GM18907 (cell line): Measurements from ENCODE around the gene TCEAL4.

ENCODE experiments used
- ATAC-seq: cut with Tn5 transposase; IDR thresholded peaks from one replicate; pipeline ENCODE4 v1.9.1; 2021; ENCODE audit warnings: mild to moderate bottlenecking, moderate library complexity; ENCODE audit not compliant: unreplicated experiment

TCEAL4 gene

GRCh38 chrX:103585411-103586313 is at the start of gene TCEAL4:
Gene TCEAL4, plus strand, starts transcription at chrX:103585515. Its CDS starts 1,161 bp downstream, at chrX:103586676.
- peak; percentile 88 for ATAC-seq

DNA sequence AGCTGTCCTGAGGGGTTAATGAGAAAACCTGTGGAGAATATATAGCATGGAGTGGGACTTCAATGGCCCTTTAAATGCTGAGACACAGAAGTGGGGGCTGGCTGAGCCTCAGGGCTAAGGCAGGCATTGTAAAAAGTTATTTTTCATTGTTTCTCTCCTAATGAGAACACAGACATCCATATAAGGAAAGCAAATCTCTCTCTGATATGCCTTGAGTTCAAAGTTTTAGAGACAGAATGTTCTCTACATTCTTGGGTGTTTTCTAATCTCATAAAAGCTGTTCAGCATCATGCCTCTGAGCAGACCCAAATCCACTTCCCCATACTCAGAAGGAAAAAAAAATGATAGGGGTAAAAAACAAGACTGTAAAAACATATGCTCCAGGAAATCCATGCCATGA is 49.2 kb upstream of the TCEAL4 start:
- ATAC-seq = no peak

GRCh38 chrX:103536732-103537131 is 48.6 kb upstream of the TCEAL4 start:
- ATAC-seq = no peak

DNA sequence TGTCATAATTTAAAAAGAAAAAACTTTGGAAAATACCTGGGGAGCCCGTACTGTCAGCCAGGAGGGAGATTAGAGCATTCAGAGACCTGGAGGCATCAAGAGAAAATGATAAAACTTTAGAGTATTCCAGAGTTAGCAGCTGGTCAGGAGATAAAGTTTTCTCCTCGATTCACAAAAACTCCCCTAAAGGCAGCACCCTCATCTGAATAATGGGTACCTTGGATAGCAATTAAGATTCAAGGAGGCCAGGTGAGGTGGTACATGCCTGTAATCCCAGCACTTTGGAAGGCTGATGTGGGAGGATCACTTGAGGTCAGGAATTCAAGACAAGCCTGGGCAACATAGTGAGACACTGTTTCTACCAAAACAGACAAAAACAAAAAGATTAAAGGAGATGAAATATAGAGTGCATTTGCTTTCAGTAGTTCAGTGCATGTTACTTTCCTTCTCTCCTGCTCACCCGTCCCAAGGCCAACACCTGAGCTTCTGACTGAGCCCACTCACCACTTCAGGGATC is 47.4 kb upstream of the TCEAL4 start:
- no peak for ATAC-seq

DNA sequence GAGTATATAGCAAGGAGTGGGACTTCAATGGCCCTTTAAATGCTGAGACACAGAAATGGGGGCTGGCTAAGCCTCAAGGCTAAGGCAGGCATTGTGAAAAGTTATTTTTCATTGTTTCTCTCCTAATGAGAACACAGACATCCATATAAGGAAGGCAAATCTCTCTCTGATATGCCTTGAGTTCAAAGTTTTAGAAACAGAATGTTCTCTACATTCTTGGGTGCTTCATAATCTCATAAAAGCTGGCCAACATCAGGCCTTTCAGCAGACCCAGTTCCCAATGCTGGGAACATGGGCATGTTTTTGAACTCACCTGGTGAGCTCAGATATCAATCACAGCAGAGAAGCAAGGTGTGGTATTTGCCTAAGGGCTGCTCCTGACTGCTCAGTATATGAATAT is 46.6 kb upstream of the TCEAL4 start:
- ATAC-seq = no peak

DNA sequence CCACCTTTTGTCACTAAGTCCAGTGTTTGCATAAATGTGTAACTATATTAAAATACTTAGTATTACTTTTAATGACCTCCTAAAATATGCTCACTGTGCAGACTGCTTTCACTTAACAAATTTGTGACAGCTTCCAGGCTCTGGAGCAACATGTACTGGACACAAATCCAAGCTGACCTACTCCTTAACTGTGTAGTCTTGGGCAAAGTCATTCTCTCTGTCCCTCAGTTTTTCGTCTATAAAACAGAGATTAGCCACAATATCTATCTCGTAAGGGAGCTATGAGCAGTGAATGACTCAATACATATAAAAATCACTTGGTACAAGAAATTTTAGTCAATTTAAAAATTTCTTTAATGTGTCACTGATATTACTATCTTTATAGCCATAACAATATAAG is 45.6 kb upstream of the TCEAL4 start:
- ATAC-seq = no peak

DNA sequence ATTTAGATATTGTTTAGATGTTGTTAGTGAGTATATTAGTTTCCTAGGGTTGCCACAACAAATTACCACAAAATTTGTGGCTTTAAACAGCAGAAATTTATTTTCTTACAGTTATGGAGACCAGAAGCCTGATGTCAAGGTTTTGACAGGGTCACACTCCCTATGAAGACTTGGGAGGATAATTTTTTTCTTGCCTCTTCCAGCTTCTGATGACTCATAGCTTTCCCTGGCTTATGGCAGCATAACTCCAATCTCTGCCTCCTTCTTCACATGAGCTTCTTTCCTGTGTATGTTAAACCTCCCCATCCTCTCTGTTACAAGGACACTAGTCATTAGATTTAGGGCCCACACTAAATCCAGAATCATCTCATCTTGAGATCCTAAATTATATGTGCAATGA is 45.2 kb upstream of the TCEAL4 start:
- no peak for ATAC-seq

DNA sequence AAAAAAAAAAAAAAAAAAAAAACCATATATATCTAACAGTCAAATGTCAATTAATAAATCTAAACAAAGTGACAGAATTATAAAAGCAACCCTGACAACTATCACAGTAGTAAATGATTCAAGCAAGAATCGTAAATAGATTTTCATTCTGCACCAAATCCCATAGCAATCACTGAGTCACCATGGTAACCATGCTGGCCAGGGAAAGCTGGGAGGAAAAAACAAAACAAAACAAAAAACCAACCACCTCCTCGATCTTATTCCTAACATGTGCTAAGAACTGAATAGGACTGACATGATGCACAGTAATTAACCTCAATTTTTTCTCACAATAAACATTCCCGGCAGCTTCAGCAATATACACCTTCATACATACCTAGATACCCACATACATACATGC is 35.4 kb upstream of the TCEAL4 start:
- ATAC-seq = no peak

DNA sequence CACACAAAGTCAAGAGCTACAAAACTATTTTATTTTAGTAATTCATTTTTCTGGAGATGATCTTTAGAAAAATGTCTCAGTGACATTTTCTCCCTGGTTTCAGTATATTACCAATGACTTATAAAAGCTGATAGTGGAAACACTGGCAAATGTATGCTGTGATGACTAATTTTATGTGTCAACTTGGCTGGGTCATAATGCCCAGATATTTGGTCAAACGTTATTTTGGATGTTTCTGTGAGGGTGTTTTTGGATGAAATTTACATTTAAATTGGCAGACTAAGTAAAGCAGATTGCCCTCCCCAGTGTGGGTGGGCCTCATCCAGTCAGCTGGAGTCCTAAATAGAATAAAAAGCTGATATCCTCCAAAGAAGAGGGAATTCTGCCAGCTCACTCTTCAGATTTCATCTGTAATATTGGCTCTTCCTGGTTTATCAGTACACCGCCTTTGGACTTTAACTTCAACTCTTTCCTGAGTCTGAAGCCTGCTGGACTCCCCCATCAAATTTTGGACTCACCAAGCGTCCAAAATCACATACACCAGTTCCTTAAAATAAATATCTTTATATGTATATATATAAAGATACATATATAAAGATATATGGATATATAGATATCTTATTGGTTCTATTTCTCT is 34.8 kb upstream of the TCEAL4 start:
- ATAC-seq = no peak

- ATAC-seq = no peak
Observed at GRCh38 chrX:103552236-103552635, 33.1 kb upstream of the TCEAL4 start.

DNA sequence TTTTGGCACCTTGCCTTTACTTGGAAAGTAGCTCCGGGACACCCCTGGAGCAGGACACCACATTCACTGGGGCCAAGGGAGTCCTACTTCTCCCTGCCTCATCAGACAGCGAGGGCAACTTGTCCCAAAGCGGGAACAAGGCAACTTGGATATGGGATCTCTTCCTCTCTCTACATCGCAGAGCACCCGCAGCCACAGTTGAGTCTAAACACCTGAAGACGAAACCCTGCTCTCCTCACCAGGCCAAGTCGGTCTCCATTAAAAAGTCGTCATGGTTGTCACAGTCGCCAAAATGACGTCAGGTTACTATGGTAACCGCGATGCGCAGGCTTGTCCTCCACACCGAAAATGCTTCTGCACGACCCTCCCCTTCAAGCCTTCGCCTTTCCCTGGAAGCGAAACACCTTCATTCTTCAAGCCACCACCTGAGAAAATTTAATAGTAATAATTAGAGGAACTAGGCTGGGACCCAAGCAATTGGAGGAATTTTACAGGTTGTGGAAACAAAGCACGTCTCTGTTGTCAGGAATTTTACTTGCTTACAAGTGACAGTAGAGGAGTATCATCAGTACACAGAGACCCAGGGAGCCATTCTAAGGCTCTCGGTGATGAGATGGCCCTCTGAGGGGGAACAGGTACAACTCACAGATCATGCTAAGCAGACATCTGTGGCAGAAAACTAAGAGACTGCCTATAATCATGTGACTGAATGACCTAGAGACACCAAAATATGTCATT is 30.5 kb upstream of the TCEAL4 start:
- ATAC-seq = peak; percentile 95

GRCh38 chrX:103556963-103557612 is 28.2 kb upstream of the TCEAL4 start:
- ATAC-seq = no peak

GRCh38 chrX:103560256-103560655 is 25.1 kb upstream of the TCEAL4 start:
- ATAC-seq = no peak

DNA sequence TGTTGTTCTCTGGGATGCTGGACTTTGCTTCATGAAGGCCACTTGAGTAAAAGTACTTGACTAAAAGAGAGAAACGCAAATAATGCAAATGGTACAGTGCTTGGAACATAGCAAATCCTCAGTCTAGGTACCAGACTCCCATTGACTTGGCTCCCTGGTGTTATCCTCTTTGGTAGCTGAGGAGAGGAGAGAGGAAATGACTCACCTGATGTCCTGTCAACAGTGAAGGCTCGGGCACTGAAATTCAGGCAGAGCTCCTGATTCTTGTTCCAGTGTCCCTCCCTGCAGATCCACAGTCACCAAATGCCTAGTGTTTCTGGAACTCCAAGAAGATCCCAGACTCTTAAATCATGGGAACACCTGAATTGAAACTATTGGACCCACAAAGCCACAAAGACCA is 22.5 kb upstream of the TCEAL4 start:
- no peak for ATAC-seq

- ATAC-seq = no peak
Observed at GRCh38 chrX:103565197-103565596, 20.1 kb upstream of the TCEAL4 start.

DNA sequence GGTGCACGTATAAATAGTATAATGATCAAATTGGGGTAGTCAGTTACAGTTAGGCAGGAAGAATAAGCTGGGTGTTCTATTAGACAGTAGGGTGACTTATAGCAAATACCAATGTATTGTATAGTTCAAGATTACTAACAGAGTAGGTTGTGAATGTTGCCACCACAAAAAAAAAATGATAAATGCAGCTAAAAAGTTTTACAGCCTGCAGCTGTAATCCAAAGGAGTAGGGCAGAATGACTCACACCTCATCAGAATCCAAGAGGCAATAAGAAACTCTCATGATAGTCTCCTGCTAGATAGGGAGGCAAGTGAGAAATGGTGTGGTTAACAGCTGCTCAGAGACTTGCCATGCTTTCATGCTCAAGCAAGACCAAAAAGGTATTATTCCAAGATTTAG is 19.6 kb upstream of the TCEAL4 start:
- ATAC-seq = no peak

GRCh38 chrX:103571121-103571520 is 14.2 kb upstream of the TCEAL4 start:
- no peak for ATAC-seq

DNA sequence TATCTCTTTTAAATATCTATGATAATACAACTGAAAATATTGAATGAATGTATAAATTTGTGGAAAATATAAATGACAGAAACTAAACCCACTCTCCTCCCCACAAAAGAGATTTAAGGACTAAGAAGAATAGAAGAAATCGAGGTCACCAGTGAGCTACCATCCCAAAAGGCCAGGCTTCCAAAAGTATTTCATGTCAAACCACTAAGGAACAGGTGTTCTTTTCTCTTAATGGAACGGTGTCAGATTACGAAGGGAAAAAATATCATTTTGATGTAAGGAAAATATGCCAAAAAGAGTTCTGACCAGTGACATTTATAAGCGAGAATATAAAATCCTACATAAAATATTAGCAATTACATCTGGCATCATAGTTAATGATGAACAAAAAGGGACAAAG is 13.6 kb upstream of the TCEAL4 start:
- no peak for ATAC-seq

DNA sequence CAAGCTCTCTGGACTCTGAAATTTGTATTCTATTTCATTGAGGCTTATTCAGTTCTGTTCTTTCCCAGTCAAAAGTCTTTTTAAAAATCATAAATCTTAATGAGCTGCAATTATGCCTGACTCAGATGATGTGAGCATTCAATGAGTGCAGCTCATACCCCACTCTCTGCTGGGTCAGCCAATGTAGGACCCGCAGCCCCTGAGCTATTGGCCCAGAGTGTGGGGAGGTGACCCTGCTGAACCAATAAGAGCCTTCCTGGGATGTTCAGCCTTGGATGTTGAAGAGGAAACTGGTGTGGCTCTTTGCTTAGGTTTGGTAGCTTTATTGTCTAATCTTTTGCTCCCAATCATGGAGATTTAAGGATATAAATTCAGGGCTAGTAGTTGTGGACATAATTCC is 12.1 kb upstream of the TCEAL4 start:
- ATAC-seq = no peak

- no peak for ATAC-seq
Observed at GRCh38 chrX:103584596-103584995, 719 bp upstream of the TCEAL4 start.

GRCh38 chrX:103586314-103586646 is 965 bp downstream of the TCEAL4 start:
- ATAC-seq = peak; percentile 30
